Mesendoderm (in vitro differentiated cells): ENCODE measurements around the gene KCNH2.

Experiments used
- DNase-seq: peaks from one replicate; pipeline ENCODE4 v3.0.0; 2013
- H2AK5ac ChIP-seq: 2 replicates; pipeline ENCODE4 v1.6.1; 2013; ENCODE audit warnings: low read length, inconsistent platforms
- H2BK120ac ChIP-seq: 2 replicates; pipeline ENCODE4 v1.6.1; 2013; ENCODE audit warnings: low read depth, mild to moderate bottlenecking, low read length, moderate library complexity, mixed read lengths
- H2BK15ac ChIP-seq: replicated peaks from 2 replicates; pipeline ENCODE4 v1.6.1; 2013; ENCODE audit warnings: low read depth, mild to moderate bottlenecking, moderate library complexity
- H2BK5ac ChIP-seq: 2 replicates; pipeline ENCODE4 v1.6.1; 2013; ENCODE audit warnings: low read length, inconsistent platforms
- H3K18ac ChIP-seq: 2 replicates; pipeline ENCODE4 v1.6.1; 2013; ENCODE audit warnings: mild to moderate bottlenecking, low read length, mixed read lengths
- H3K23ac ChIP-seq: one replicate; pipeline ENCODE4 v1.6.1; 2013; ENCODE audit warnings: low read length
- H3K27ac ChIP-seq: 2 replicates; pipeline ENCODE4 v1.5.1; 2013; ENCODE audit warnings: low read depth, mild to moderate bottlenecking, inconsistent platforms, low read length, moderate library complexity
- H3K27me3 ChIP-seq: 2 replicates; pipeline ENCODE4 v1.6.1; 2013; ENCODE audit warnings: low read length, control low read depth, mild to moderate bottlenecking, inconsistent platforms; ENCODE audit not compliant: insufficient read depth, poor library complexity
- H3K36me3 ChIP-seq: 2 replicates; pipeline ENCODE4 v1.6.1; 2013; ENCODE audit warnings: low read length, inconsistent platforms; ENCODE audit not compliant: control insufficient read depth, insufficient read depth
- H3K4ac ChIP-seq: one replicate; pipeline ENCODE4 v1.6.1; 2013; ENCODE audit warnings: low read depth, mild to moderate bottlenecking, low read length, moderate library complexity
- H3K4me1 ChIP-seq: 2 replicates; pipeline ENCODE4 v1.6.1; 2013; ENCODE audit warnings: low read depth, low read length, inconsistent platforms; ENCODE audit not compliant: control insufficient read depth
- H3K4me2 ChIP-seq: 2 replicates; pipeline ENCODE4 v1.6.1; 2013; ENCODE audit warnings: low read length
- H3K4me3 ChIP-seq: 2 replicates; pipeline ENCODE4 v1.5.1; 2013; ENCODE audit warnings: mild to moderate bottlenecking, low read length
- H3K56ac ChIP-seq: one replicate; pipeline ENCODE4 v1.6.1; 2013; ENCODE audit warnings: low read length
- H3K79me1 ChIP-seq: 2 replicates; pipeline ENCODE4 v1.6.1; 2013; ENCODE audit warnings: low read length, inconsistent platforms
- H3K79me2 ChIP-seq: 2 replicates; pipeline ENCODE4 v1.6.1; 2013; ENCODE audit warnings: mild to moderate bottlenecking, low read length; ENCODE audit not compliant: control insufficient read depth, insufficient read depth
- H3K9ac ChIP-seq: 2 replicates; pipeline ENCODE4 v1.6.1; 2013; ENCODE audit warnings: low read length, inconsistent platforms
- H4K5ac ChIP-seq: one replicate; pipeline ENCODE4 v1.6.1; 2013; ENCODE audit warnings: low read length
- H4K8ac ChIP-seq: one replicate; pipeline ENCODE4 v1.6.1; 2013; ENCODE audit warnings: low read depth, mild to moderate bottlenecking, control low read depth, low read length, moderate library complexity
- WGBS: extraction: QIAGEN DNeasy Blood & Tissue Kit; methylation state at CpG from one replicate; pipeline ENCODE4 v1.1.7; 2013; ENCODE audit warnings: low lambda C conversion rate, missing lambda C conversion rate; ENCODE audit not compliant: insufficient coverage; ENCODE audit errors: extremely low coverage; 5-methylcytosine and 5-hydroxymethylcytosine counted together

Gene KCNH2

DNA sequence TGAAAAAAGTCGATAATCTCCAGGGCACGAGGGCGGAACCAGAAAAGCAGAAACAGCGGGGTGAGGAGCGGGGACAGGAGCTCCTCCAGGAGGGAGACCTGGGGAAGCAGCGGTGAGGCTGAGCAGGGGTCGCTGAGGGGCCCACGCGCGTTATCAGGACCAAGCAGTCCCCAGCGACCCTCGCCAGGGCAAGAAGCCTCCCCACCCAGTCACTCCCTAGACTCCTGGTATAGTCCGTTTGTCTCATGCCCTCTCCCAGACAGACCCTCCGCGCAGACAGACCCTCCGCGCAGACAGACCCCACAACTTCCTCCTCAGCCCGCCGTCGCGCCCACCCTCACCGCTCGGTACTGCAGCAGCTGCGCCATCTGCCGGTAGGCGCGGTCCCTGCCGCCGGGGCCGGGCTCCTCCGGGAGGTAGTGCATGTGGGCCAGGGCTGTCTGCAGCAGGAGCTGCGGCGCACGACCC, 39.9 kb upstream of the KCNH2 start:
- no CpG with 5 or more reads among the region's 34 CpGs for WGBS
- H3K27ac ChIP-seq: no peak overlapping the region
- H3K79me1 ChIP-seq: no peaks in the 10 kb centered on the region

DNA sequence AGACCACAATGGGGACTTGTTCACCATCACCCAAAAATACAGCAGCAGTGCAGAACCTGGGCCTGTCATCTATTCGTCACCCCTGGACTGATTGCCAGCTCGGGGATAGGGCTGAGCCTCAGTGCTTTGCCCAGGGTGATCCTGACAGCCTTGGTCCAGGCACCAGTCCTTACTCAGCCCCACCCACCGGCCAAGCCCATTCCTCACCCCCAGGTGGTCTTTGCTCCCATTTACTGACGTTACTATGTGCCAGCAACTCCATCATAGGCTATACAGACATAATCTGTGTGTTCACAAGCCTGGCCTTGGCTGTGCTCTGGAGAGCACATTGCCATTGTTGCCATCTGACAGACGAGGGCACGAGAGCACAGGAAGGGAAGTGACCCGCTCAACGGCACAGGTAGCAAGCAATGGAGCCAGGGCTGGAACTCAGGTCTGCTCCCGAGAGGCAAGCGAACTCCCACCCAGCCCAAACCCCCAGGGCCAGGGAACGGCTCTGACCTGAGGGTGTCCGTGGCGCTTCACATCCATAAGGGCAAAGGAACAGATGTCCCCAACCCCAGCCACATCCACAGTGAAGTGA, 39.3 kb upstream of the KCNH2 start:
- Histone ChIP-seq H3K36me3 (no peaks in the 10 kb centered on the region), H3K4ac (no peak overlapping the region), H3K18ac (no peak overlapping the region), H3K27ac (no peak overlapping the region), H3K79me1 (no peaks in the 10 kb centered on the region), H4K5ac (no peak overlapping the region), H3K4me3 (no peak overlapping the region), H2AK5ac (no peak overlapping the region), H4K8ac (no peak overlapping the region), H2BK5ac (no peak overlapping the region), H3K4me2 (no peak overlapping the region), H3K23ac (no peak overlapping the region), H3K27me3 (peaks cover 7% of the 10 kb centered on the region), H2BK120ac (no peak overlapping the region), H3K4me1 (no peaks in the 10 kb centered on the region), H3K56ac (no peak overlapping the region), H3K9ac (no peak overlapping the region), H2BK15ac (no peak overlapping the region), H3K79me2 (no peaks in the 10 kb centered on the region)
- WGBS: no CpG with 5 or more reads among the region's 13 CpGs
- DNase-seq: no peak

More for the DNA sequence above, 39.9 kb upstream of the KCNH2 start:
- Histone ChIP-seq H3K27me3 (peaks cover 7% of the 10 kb centered on the region), H3K36me3 (no peaks in the 10 kb centered on the region), H3K9ac (peak overlapping the region; percentile 53), H2BK15ac (no peak overlapping the region), H3K56ac (peak overlapping the region; percentile 70), H2BK120ac (no peak overlapping the region), H3K79me2 (no peaks in the 10 kb centered on the region), H3K4me3 (no peak overlapping the region), H2AK5ac (no peak overlapping the region), H3K23ac (no peak overlapping the region), H4K8ac (no peak overlapping the region), H3K4ac (no peak overlapping the region), H3K4me1 (no peaks in the 10 kb centered on the region), H2BK5ac (no peak overlapping the region), H4K5ac (no peak overlapping the region), H3K18ac (no peak overlapping the region), H3K4me2 (peak overlapping the region; percentile 85)
- peak; percentile 87 for DNase-seq

DNA sequence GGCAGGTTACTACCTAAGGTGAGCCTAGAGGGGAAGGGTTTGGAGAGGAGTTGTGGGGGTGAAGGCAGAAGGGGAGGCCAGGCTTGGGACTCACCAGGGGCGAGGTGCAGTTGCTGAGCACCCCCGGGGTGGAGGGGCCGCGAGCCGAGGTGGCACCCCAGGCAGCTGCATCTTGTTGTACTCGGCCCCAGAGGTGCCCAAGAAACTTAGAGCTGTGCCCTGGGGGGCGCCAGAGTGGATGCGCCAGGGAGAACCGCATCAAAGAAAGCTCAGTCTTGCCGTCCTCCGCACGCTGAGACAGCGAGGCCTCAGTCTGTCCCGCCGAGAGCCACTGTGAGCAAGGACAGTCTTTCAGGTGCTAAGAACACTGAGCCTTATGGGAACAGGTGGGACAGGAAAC, 38.8 kb upstream of the KCNH2 start:
- Histone ChIP-seq H4K8ac (no peak overlapping the region), H3K56ac (no peak overlapping the region), H2BK5ac (no peak overlapping the region), H3K4ac (no peak overlapping the region), H3K79me2 (no peaks in the 10 kb centered on the region), H3K18ac (no peak overlapping the region), H4K5ac (no peak overlapping the region), H3K27ac (no peak overlapping the region), H2AK5ac (no peak overlapping the region), H3K27me3 (peaks cover 7% of the 10 kb centered on the region), H2BK15ac (no peak overlapping the region), H3K36me3 (no peaks in the 10 kb centered on the region), H3K4me2 (no peak overlapping the region), H3K9ac (no peak overlapping the region), H3K23ac (no peak overlapping the region), H2BK120ac (no peak overlapping the region), H3K4me3 (no peak overlapping the region), H3K79me1 (no peaks in the 10 kb centered on the region), H3K4me1 (no peaks in the 10 kb centered on the region)
- no peak for DNase-seq
- WGBS: no CpG with 5 or more reads among the region's 15 CpGs

DNA sequence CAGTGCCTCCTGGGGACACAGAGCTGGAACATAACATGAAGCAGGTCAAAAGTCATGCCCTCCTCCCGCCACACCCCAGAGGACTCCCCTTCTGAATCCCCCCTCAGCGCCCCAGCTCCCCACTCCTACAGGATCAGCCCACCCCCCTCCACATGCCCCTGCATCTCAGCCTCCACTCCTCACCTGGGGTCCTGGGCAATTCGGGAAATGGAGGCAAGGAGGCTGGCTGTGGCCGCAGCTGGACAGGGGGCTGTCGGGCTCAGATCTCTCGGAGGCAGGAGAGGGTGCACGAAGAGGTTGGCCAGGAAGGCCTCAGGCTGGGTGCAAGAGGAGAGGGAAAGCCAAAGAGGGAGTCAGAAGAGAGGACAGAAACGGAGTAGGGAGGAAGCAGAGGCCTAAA, 38.4 kb upstream of the KCNH2 start:
- Histone ChIP-seq H3K23ac (no peak overlapping the region), H3K9ac (no peak overlapping the region), H3K27ac (no peak overlapping the region), H4K8ac (no peak overlapping the region), H2BK5ac (no peak overlapping the region), H3K4me1 (no peaks in the 10 kb centered on the region), H3K4ac (no peak overlapping the region), H3K56ac (no peak overlapping the region), H3K36me3 (no peaks in the 10 kb centered on the region), H4K5ac (no peak overlapping the region), H2AK5ac (no peak overlapping the region), H3K4me3 (no peak overlapping the region), H3K79me2 (no peaks in the 10 kb centered on the region), H3K79me1 (no peaks in the 10 kb centered on the region), H3K27me3 (peaks cover 7% of the 10 kb centered on the region), H3K18ac (no peak overlapping the region), H2BK15ac (no peak overlapping the region), H2BK120ac (no peak overlapping the region), H3K4me2 (no peak overlapping the region)
- WGBS: no CpG with 5 or more reads among the region's 8 CpGs
- DNase-seq: no peak

DNA sequence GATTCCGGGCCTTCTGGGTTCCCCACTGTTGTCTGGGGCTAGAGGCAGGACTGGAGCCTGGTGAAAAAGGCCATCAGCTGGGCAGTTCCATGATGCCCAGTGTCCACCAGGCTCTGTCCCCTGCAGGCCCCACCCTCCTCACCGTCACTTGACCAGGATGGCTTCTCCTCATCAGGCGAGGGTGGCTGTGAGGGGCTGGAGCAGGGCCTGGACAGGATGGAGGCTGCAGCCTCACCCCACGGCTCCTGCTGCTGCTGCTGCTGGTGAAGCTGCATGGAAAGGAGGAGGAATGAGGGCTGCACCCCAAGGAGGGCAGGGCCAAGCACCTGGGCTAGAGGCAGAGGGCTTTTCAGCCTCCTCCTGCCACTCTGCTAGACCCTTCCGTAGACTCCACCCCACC, 37.8 kb upstream of the KCNH2 start:
- Histone ChIP-seq H4K8ac (no peak overlapping the region), H3K9ac (no peak overlapping the region), H3K18ac (no peak overlapping the region), H3K4me3 (no peak overlapping the region), H3K27ac (no peak overlapping the region), H3K23ac (no peak overlapping the region), H3K4me1 (no peaks in the 10 kb centered on the region), H3K79me2 (no peaks in the 10 kb centered on the region), H3K36me3 (no peaks in the 10 kb centered on the region), H2BK15ac (no peak overlapping the region), H3K27me3 (peaks cover 7% of the 10 kb centered on the region), H4K5ac (no peak overlapping the region), H3K4ac (no peak overlapping the region), H2BK120ac (no peak overlapping the region), H2BK5ac (no peak overlapping the region), H3K4me2 (no peak overlapping the region), H3K56ac (no peak overlapping the region), H3K79me1 (no peaks in the 10 kb centered on the region), H2AK5ac (no peak overlapping the region)
- DNase-seq: no peak
- no CpG with 5 or more reads among the region's 5 CpGs for WGBS

DNA sequence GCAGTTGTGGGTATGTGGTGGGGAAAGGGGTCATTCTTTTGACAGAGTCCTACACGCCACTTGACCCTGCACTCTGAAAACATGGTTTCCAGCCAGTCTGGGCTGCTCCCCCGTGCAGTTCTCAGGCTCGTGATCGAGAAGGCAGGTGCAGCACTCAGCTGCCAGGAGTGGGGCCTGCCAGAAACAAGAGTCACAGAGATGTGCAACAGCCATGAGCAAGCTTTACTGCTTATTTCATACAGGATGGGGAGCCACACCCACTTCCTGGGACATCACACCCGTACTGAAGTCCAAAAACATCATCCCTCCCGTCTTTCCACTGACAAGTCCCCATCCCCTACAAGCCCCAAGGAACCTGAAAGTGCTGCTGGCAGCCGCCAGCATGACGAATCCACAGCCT, 36.8 kb upstream of the KCNH2 start:
- H4K8ac ChIP-seq: no peak overlapping the region

More for the DNA sequence above, 36.8 kb upstream of the KCNH2 start:
- Histone ChIP-seq H2BK15ac (no peak overlapping the region), H3K23ac (no peak overlapping the region), H3K79me1 (no peaks in the 10 kb centered on the region), H2BK5ac (no peak overlapping the region), H3K4me1 (peaks cover 5% of the 10 kb centered on the region), H3K79me2 (no peaks in the 10 kb centered on the region), H3K36me3 (no peaks in the 10 kb centered on the region), H2AK5ac (no peak overlapping the region), H3K4ac (no peak overlapping the region), H2BK120ac (no peak overlapping the region), H3K9ac (no peak overlapping the region), H3K4me3 (no peak overlapping the region), H3K18ac (no peak overlapping the region), H3K4me2 (no peak overlapping the region), H4K5ac (no peak overlapping the region), H3K27ac (no peak overlapping the region), H3K56ac (no peak overlapping the region), H3K27me3 (peaks cover 7% of the 10 kb centered on the region)
- WGBS: no CpG with 5 or more reads among the region's 8 CpGs
- no peak for DNase-seq
